Progenitor cell of endocrine pancreas (in vitro differentiated cells): ENCODE results near the gene SEC23B. TPM values are rescaled to one million over a fixed set of nuclear protein-coding genes. Genes with fewer than 3 reads are reported as not detected.
"Not testable (repeated sequence)": the region's sequence is repeated elsewhere in the genome, so short reads cannot be mapped to it uniquely, and the experiment has no call there.

Experiments
- DNase-seq: peaks from one replicate; pipeline ENCODE4 v3.0.0; 2021; ENCODE audit warnings: low spot score; ENCODE audit not compliant: unreplicated experiment
- H3K27ac Mint-ChIP-seq: 2 replicates; pipeline ENCODE4 v1.8.0; 2021; ENCODE audit warnings: mild to moderate bottlenecking, moderate library complexity, mixed read lengths
- H3K27me3 Mint-ChIP-seq: 2 replicates; pipeline ENCODE4 v1.8.0; 2021; ENCODE audit warnings: mixed read lengths
- H3K36me3 Mint-ChIP-seq: 2 replicates; pipeline ENCODE4 v1.8.0; 2022; ENCODE audit warnings: mixed read lengths; ENCODE audit not compliant: insufficient read depth
- H3K4me1 Mint-ChIP-seq: 2 replicates; pipeline ENCODE4 v1.8.0; 2021; ENCODE audit warnings: low read depth, mixed read lengths
- H3K4me3 Mint-ChIP-seq: 2 replicates; pipeline ENCODE4 v1.8.0; 2021; ENCODE audit warnings: low read depth, mild to moderate bottlenecking, moderate library complexity, mixed read lengths
- H3K9me3 Mint-ChIP-seq: 2 replicates; pipeline ENCODE4 v1.8.0; 2021; ENCODE audit warnings: low read depth, mixed read lengths
- CTCF ChIP-seq: fragments of 200-600 bp; sonication (generic); IDR thresholded peaks from one replicate; pipeline ENCODE4 v1.5.0; 2021; ENCODE audit warnings: antibody characterized with exemption, mild to moderate bottlenecking; ENCODE audit not compliant: unreplicated experiment
- total RNA-seq: library from RNA; stranded (reverse); gene quantifications from 2 replicates; pipeline ENCODE4 v1.2.1, GENCODE V29; 2021

The SEC23B gene
- total RNA-seq, 1 donor from 2014 or later = 58.4 TPM

GRCh38 chr20:18513208-18513607, 5.5 kb downstream of the SEC23B start:
- Mint-ChIP-seq H3K27me3 (no peaks in the 10 kb centered on the region), H3K27ac (no peak overlapping the region), H3K36me3 (peaks cover 25% of the 10 kb centered on the region), H3K4me1 (peaks cover 10% of the 10 kb centered on the region), H3K4me3 (no peak overlapping the region), H3K9me3 (no peaks in the 10 kb centered on the region)
- DNase-seq = no peak
- no peak for TF ChIP-seq CTCF

- H3K9me3 Mint-ChIP-seq = no peaks in the 10 kb centered on the region
- DNase-seq = no peak
- no peak overlapping the region for H3K4me3 Mint-ChIP-seq
- TF ChIP-seq CTCF = no peak
- H3K4me1 Mint-ChIP-seq = peaks cover 3% of the 10 kb centered on the region
- peaks cover 25% of the 10 kb centered on the region for H3K36me3 Mint-ChIP-seq
- H3K27ac Mint-ChIP-seq = no peak overlapping the region
- H3K27me3 Mint-ChIP-seq = no peaks in the 10 kb centered on the region
These were observed 6.4 kb downstream of the SEC23B start for GRCh38 chr20:18514127-18514526.

GRCh38 chr20:18515973-18516372, 8.2 kb downstream of the SEC23B start:
- no peak for DNase-seq
- no peak overlapping the region for H3K4me3 Mint-ChIP-seq
- peaks cover 19% of the 10 kb centered on the region for H3K36me3 Mint-ChIP-seq
- no peaks in the 10 kb centered on the region for H3K27me3 Mint-ChIP-seq
- H3K27ac Mint-ChIP-seq = no peak overlapping the region
- no peak for TF ChIP-seq CTCF
- peaks cover 2% of the 10 kb centered on the region for H3K4me1 Mint-ChIP-seq
- H3K9me3 Mint-ChIP-seq = no peaks in the 10 kb centered on the region

- not testable (repeated sequence) for H3K27ac Mint-ChIP-seq, DNase-seq, H3K4me3 Mint-ChIP-seq, H3K4me1 Mint-ChIP-seq, H3K27me3 Mint-ChIP-seq, H3K9me3 Mint-ChIP-seq
- peaks cover 14% of the 10 kb centered on the region for H3K36me3 Mint-ChIP-seq
These were observed 14.3 kb downstream of the SEC23B start for GRCh38 chr20:18522066-18522465.

- H3K4me3 Mint-ChIP-seq = no peak overlapping the region
- H3K27ac Mint-ChIP-seq = peak overlapping the region; percentile 21
- DNase-seq = no peak
- peaks cover 16% of the 10 kb centered on the region for H3K36me3 Mint-ChIP-seq
- H3K27me3 Mint-ChIP-seq = no peaks in the 10 kb centered on the region
- no peaks in the 10 kb centered on the region for H3K4me1 Mint-ChIP-seq
- TF ChIP-seq CTCF = no peak
- H3K9me3 Mint-ChIP-seq = no peaks in the 10 kb centered on the region
These were observed 15.3 kb downstream of the SEC23B start for GRCh38 chr20:18523066-18523465.

- no peaks in the 10 kb centered on the region for H3K27me3 Mint-ChIP-seq
- H3K4me3 Mint-ChIP-seq = no peak overlapping the region
- no peak for TF ChIP-seq CTCF
- no peak for DNase-seq
- H3K4me1 Mint-ChIP-seq = no peaks in the 10 kb centered on the region
- no peaks in the 10 kb centered on the region for H3K9me3 Mint-ChIP-seq
- no peak overlapping the region for H3K27ac Mint-ChIP-seq
- H3K36me3 Mint-ChIP-seq = peaks cover 21% of the 10 kb centered on the region
These were observed 16.9 kb downstream of the SEC23B start for GRCh38 chr20:18524646-18525045.

GRCh38 chr20:18526761-18527160, 19.0 kb downstream of the SEC23B start:
- H3K27me3 Mint-ChIP-seq, H3K27ac Mint-ChIP-seq, H3K4me1 Mint-ChIP-seq, DNase-seq, H3K4me3 Mint-ChIP-seq, H3K9me3 Mint-ChIP-seq: not testable (repeated sequence)
- peaks cover 27% of the 10 kb centered on the region for H3K36me3 Mint-ChIP-seq
